Superior temporal gyrus (tissue), 1 donor: Measurements from ENCODE around the gene TNFRSF18.
A peak's percentile ranks its signal among the peaks of the same experiment; 100 is the strongest.

Experiments
- DNase-seq: peaks from one replicate; pipeline ENCODE4 v3.0.0-alpha.2; 2016; ENCODE audit errors: extremely low spot score

Gene TNFRSF18

GRCh38 chr1:1240822-1241587 is 34.6 kb upstream of the TNFRSF18 start:
- no peak for DNase-seq

GRCh38 chr1:1240348-1240732 is 33.9 kb upstream of the TNFRSF18 start:
- no peak for DNase-seq

- DNase-seq = no peak
These were observed 33.4 kb upstream of the TNFRSF18 start for GRCh38 chr1:1239614-1240347.

GRCh38 chr1:1239227-1239613 is 32.8 kb upstream of the TNFRSF18 start:
- no peak for DNase-seq

- DNase-seq = no peak
These were observed 32.3 kb upstream of the TNFRSF18 start for GRCh38 chr1:1238702-1239178.

- no peak for DNase-seq
These were observed 31.7 kb upstream of the TNFRSF18 start for GRCh38 chr1:1237874-1238701.

- no peak for DNase-seq
These were observed 30.8 kb upstream of the TNFRSF18 start for GRCh38 chr1:1236945-1237873.

GRCh38 chr1:1236176-1236763 is 29.9 kb upstream of the TNFRSF18 start:
- no peak for DNase-seq

GRCh38 chr1:1235016-1235744 is 28.8 kb upstream of the TNFRSF18 start:
- no peak for DNase-seq

- DNase-seq = no peak
These were observed 27.9 kb upstream of the TNFRSF18 start for GRCh38 chr1:1234180-1234808.

GRCh38 chr1:1233567-1233892 is 27.1 kb upstream of the TNFRSF18 start:
- DNase-seq = no peak

- DNase-seq = no peak
These were observed 26.6 kb upstream of the TNFRSF18 start for GRCh38 chr1:1232796-1233566.

GRCh38 chr1:1232208-1232795 is 25.9 kb upstream of the TNFRSF18 start, which contains the start of gene B3GALT6:
TSS of gene B3GALT6 (plus strand) at chr1:1232237. CDS start at chr1:1232279, 42 bp downstream.
- no peak for DNase-seq

- DNase-seq = peak; percentile 95
These were observed 25.2 kb upstream of the TNFRSF18 start, which contains the start of gene SDF4 for GRCh38 chr1:1231400-1232207. TSS of gene SDF4 (minus strand) at chr1:1232001. CDS start at chr1:1228772, 3,229 bp downstream.

- DNase-seq = no peak
These were observed 24.4 kb upstream of the TNFRSF18 start for GRCh38 chr1:1230656-1231399.

- DNase-seq = no peak
These were observed 23.4 kb upstream of the TNFRSF18 start for GRCh38 chr1:1229770-1230169.
